GM12878 (cell line): Measurements from ENCODE around the gene UNC119. TPM values are rescaled to one million over a fixed set of nuclear protein-coding genes. Genes with fewer than 3 reads are reported as not detected.

Experiments
- ASH2L ChIP-seq: fragments of 300-600, 200-600 bp; sonication (generic); IDR thresholded peaks from 2 replicates; pipeline ENCODE4 v1.6.1; 2017; ENCODE audit warnings: low read depth, mild to moderate bottlenecking, borderline replicate concordance
- BCL11A ChIP-seq: IDR thresholded peaks from 2 replicates; pipeline ENCODE4 v1.6.1; 2011; ENCODE audit warnings: low read depth, low read length
- BHLHE40 ChIP-seq, 2 experiments: fragments of 450-650 bp in 1 of 2; IDR thresholded peaks; 2 replicates each; pipeline ENCODE4 v1.6.1; 2011 to 2017; ENCODE audit warnings: low read depth in 2 of 2, borderline replicate concordance in 1 of 2, improper control_type of control experiment in 1 of 2, low read length in 1 of 2, mild to moderate bottlenecking in 1 of 2
- EED ChIP-seq: sonication (generic); IDR thresholded peaks from 2 replicates; pipeline ENCODE4 v1.6.1; 2016; ENCODE audit warnings: antibody characterized with exemption, low read depth
- EGR1 ChIP-seq, 2 experiments: IDR thresholded peaks; 1 replicate in 1 of 2; 2 replicates in 1 of 2; pipeline ENCODE4 v1.6.1; 2011 to 2012; ENCODE audit warnings: low read depth in 2 of 2, low read length in 2 of 2, borderline replicate concordance in 1 of 2, mild to moderate bottlenecking in 1 of 2, moderate library complexity in 1 of 2
- FOS ChIP-seq: IDR thresholded peaks from 3 replicates; pipeline ENCODE4 v1.6.1; 2011; ENCODE audit warnings: borderline replicate concordance; ENCODE audit not compliant: insufficient read length; ENCODE audit errors: extremely low read depth
- FOXM1 ChIP-seq: IDR thresholded peaks from 2 replicates; pipeline ENCODE4 v1.6.1; 2012; ENCODE audit warnings: low read depth, mild to moderate bottlenecking, inconsistent platforms, low read length, moderate library complexity
- GATAD2B ChIP-seq: fragments of 450-650 bp; conservative IDR thresholded peaks from 2 replicates; pipeline ENCODE4 v1.6.1; 2017; ENCODE audit warnings: low read depth, mild to moderate bottlenecking, moderate library complexity
- HDGF ChIP-seq: fragments of 450-650 bp; IDR thresholded peaks from 2 replicates; pipeline ENCODE4 v1.6.1; 2016; ENCODE audit warnings: antibody characterized with exemption
- MEF2A ChIP-seq: IDR thresholded peaks from 2 replicates; pipeline ENCODE4 v1.6.1; 2011; ENCODE audit warnings: low read depth, mild to moderate bottlenecking, low read length, moderate library complexity; ENCODE audit not compliant: insufficient read depth
- MTA2 ChIP-seq: fragments of 450-650 bp; IDR thresholded peaks from 2 replicates; pipeline ENCODE4 v1.6.1; 2016; ENCODE audit warnings: low read depth, mild to moderate bottlenecking, moderate library complexity
- RAD21 ChIP-seq: IDR thresholded peaks from 2 replicates; pipeline ENCODE4 v1.6.1; 2011; ENCODE audit warnings: mild to moderate bottlenecking, low read depth, low read length, moderate library complexity; ENCODE audit not compliant: insufficient read depth
- RCOR1 ChIP-seq: conservative IDR thresholded peaks from 2 replicates; pipeline ENCODE4 v1.6.1; 2012; ENCODE audit warnings: low read depth, low read length, improper control_type of control experiment
- RELA ChIP-seq: fragments of 450-650 bp; IDR thresholded peaks from 2 replicates; pipeline ENCODE4 v1.8.0; 2014; ENCODE audit warnings: borderline replicate concordance; ENCODE audit not compliant: partially characterized antibody
- RFX5 ChIP-seq: IDR thresholded peaks from 2 replicates; pipeline ENCODE4 v1.6.1; 2011; ENCODE audit warnings: low read depth, low read length, improper control_type of control experiment
- SUZ12 ChIP-seq: fragments of 200-600 bp; sonication (generic); IDR thresholded peaks from one replicate; pipeline ENCODE4 v1.6.1; 2018; ENCODE audit warnings: antibody characterized with exemption, mild to moderate bottlenecking; ENCODE audit not compliant: unreplicated experiment
- TBL1XR1 ChIP-seq: IDR thresholded peaks from 2 replicates; pipeline ENCODE4 v1.6.1; 2012; ENCODE audit warnings: low read depth, low read length, improper control_type of control experiment
- polyA plus RNA-seq, 11 experiments: library from polyadenylated mRNA; depleted of rRNA in 4 of 11; unstranded in 6 of 11; stranded (reverse) in 5 of 11; fragments of >200 nt; fragmentation: Nextera tagmentation in 4 of 11; fragmentation: Illumina TruSeq in 1 of 11; extraction: Ambion mirVana in 4 of 11; extraction: Trizol in 1 of 11; gene quantifications; 1 replicate in 1 of 11; 2 replicates in 10 of 11; pipeline versions ENCODE4 v1.2.1 to v1.2.3, GENCODE V29; 2011 to 2016; ENCODE audit warnings: inconsistent platforms in 2 of 11, missing spikeins in 2 of 11, low read depth in 1 of 11
- total RNA-seq, 4 experiments: library from RNA; depleted of rRNA in 3 of 4; stranded (reverse); fragments of >200 nt in 3 of 4; fragmentation: Illumina TruSeq in 1 of 4; extraction: Trizol in 1 of 4; gene quantifications; 2 replicates each; pipeline versions ENCODE4 v1.2.1 to v1.2.3, GENCODE V29; 2013 to 2021
- TF ChIP-seq, protein P1 (sequence below): IDR thresholded peaks from 2 replicates; pipeline ENCODE4 v1.6.1; 2011; ENCODE audit warnings: borderline replicate concordance, low read depth, mild to moderate bottlenecking, moderate library complexity, mixed read lengths, low read length; ENCODE audit not compliant: insufficient read depth; ENCODE audit errors: extremely low read length
- TF ChIP-seq, protein P2 (sequence below): fragments of 450-650 bp; IDR thresholded peaks from 2 replicates; pipeline ENCODE4 v1.6.1; 2017; ENCODE audit warnings: mild to moderate bottlenecking
- TF ChIP-seq, protein P3 (sequence below): fragments of 450-650 bp; IDR thresholded peaks from 2 replicates; pipeline ENCODE4 v1.6.1; 2017; ENCODE audit warnings: mild to moderate bottlenecking, moderate library complexity

Gene UNC119
- total and polyA plus RNA-seq, 10 of the 15 experiments (the other 5 are each of a cell fraction or from before 2014, with no cell fraction given) = 2.7 to 436 (median 57.8) TPM

DNA sequence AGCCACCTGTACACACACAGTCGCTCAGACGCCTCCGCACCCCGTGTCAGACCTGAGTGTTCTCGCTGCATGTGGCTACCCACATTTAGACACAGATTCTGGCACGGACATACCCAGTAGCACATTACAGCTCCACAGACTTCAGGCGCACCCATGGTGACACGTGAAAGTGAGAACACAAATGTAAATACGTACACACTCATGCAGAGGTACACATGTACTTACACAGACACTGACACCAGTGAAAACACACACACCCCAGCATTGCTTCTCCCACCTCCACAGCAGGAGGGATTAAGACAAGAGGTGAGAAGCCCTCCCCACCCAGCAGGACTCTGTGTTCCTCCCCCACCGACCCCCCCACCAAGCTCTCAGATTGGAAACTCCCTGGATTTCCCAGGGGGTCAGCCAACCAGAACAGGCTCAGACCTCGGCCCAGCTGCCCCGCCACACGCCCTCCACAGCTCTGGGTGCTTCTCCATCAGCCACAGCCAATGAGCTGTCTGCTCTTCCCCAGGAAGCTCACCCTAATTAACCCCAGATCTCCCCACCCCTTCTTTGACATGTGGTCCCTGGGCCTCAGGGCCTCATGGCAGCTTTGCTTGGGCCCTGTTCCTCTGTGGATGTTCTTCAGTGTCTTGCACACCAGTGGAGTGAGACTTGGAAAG lies 51.6 kb downstream of the UNC119 start (continued):
- TF ChIP-seq RELA = peak; percentile 80
- no peak for TF ChIP-seq MTA2
- TF ChIP-seq SUZ12 = no peak
- no peak for TF ChIP-seq MEF2A
- TF ChIP-seq BHLHE40 (IDR thresholded peaks at IDR 0.05; ENCODE audit: borderline replicate concordance in 1 of 2, low read depth in 2 of 2, low read length in 1 of 2) = peak; percentile 44 to 79; a peak in 3 of 4 replicates
- no peak for TF ChIP-seq RFX5
- TF ChIP-seq FOS = no peak
- no peak for TF ChIP-seq RAD21
- TF ChIP-seq, protein P1, sequence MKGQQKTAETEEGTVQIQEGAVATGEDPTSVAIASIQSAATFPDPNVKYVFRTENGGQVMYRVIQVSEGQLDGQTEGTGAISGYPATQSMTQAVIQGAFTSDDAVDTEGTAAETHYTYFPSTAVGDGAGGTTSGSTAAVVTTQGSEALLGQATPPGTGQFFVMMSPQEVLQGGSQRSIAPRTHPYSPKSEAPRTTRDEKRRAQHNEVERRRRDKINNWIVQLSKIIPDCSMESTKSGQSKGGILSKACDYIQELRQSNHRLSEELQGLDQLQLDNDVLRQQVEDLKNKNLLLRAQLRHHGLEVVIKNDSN = no peak
- TF ChIP-seq BCL11A = 0 out of 2 replicates have a peak, but pooled peaks have one; percentile 14
- 0 out of 2 replicates have a peak, but pooled peaks have one; percentile 15 for TF ChIP-seq HDGF
- TF ChIP-seq RCOR1 = no peak
- TF ChIP-seq, protein P2, sequence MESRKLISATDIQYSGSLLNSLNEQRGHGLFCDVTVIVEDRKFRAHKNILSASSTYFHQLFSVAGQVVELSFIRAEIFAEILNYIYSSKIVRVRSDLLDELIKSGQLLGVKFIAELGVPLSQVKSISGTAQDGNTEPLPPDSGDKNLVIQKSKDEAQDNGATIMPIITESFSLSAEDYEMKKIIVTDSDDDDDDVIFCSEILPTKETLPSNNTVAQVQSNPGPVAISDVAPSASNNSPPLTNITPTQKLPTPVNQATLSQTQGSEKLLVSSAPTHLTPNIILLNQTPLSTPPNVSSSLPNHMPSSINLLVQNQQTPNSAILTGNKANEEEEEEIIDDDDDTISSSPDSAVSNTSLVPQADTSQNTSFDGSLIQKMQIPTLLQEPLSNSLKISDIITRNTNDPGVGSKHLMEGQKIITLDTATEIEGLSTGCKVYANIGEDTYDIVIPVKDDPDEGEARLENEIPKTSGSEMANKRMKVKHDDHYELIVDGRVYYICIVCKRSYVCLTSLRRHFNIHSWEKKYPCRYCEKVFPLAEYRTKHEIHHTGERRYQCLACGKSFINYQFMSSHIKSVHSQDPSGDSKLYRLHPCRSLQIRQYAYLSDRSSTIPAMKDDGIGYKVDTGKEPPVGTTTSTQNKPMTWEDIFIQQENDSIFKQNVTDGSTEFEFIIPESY = no peak
- TF ChIP-seq TBL1XR1 = no peak
- peak; percentile 40; the same call in 1 of the 2 replicates for TF ChIP-seq FOXM1
- TF ChIP-seq ASH2L = no peak
- TF ChIP-seq, protein P3, sequence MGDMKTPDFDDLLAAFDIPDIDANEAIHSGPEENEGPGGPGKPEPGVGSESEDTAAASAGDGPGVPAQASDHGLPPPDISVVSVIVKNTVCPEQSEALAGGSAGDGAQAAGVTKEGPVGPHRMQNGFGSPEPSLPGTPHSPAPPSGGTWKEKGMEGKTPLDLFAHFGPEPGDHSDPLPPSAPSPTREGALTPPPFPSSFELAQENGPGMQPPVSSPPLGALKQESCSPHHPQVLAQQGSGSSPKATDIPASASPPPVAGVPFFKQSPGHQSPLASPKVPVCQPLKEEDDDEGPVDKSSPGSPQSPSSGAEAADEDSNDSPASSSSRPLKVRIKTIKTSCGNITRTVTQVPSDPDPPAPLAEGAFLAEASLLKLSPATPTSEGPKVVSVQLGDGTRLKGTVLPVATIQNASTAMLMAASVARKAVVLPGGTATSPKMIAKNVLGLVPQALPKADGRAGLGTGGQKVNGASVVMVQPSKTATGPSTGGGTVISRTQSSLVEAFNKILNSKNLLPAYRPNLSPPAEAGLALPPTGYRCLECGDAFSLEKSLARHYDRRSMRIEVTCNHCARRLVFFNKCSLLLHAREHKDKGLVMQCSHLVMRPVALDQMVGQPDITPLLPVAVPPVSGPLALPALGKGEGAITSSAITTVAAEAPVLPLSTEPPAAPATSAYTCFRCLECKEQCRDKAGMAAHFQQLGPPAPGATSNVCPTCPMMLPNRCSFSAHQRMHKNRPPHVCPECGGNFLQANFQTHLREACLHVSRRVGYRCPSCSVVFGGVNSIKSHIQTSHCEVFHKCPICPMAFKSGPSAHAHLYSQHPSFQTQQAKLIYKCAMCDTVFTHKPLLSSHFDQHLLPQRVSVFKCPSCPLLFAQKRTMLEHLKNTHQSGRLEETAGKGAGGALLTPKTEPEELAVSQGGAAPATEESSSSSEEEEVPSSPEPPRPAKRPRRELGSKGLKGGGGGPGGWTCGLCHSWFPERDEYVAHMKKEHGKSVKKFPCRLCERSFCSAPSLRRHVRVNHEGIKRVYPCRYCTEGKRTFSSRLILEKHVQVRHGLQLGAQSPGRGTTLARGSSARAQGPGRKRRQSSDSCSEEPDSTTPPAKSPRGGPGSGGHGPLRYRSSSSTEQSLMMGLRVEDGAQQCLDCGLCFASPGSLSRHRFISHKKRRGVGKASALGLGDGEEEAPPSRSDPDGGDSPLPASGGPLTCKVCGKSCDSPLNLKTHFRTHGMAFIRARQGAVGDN = peak; percentile 95
- no peak for TF ChIP-seq GATAD2B
- no peak for TF ChIP-seq EGR1 (IDR thresholded peaks at IDR 0.05; ENCODE audit: borderline replicate concordance in 1 of 2, low read depth in 2 of 2, low read length in 2 of 2)
- no peak; the same call in none of the 2 replicates for TF ChIP-seq EED
